ENCODE results near the gene MSANTD3. TPM values are rescaled to one million over a fixed set of nuclear protein-coding genes. Genes with fewer than 3 reads are reported as not detected.

The MSANTD3 gene
- total RNA-seq, 2 experiments from 2014 or later: 14.8 to 15.9 TPM

- peaks cover 14% of the 10 kb centered on the region for H3K36me3 Mint-ChIP-seq (ENCODE audit: low read depth)
- H3K27ac Mint-ChIP-seq: no peak overlapping the region
- peaks cover 7% of the 10 kb centered on the region for H3K4me1 Mint-ChIP-seq (ENCODE audit: low read depth)
- DNase-seq (no peak), ATAC-seq (no peak)
- no peaks in the 10 kb centered on the region for H3K27me3 Mint-ChIP-seq (ENCODE audit: low read depth)
- ChIA-PET CTCF (interaction anchor here (0.8 to 1.6 kb wide), 2 partner anchors 9 to 20 kb away, joined by 3 to 6 read pairs; partner anchors contain the start of gene MSANTD3), POLR2A (interaction anchor here (0.5 kb wide), 1 partner anchor 36 kb away, joined by 3 read pairs; no protein-coding TSS in a partner anchor)
- no peak overlapping the region for H3K4me3 Mint-ChIP-seq
- no peaks in the 10 kb centered on the region for H3K9me3 Mint-ChIP-seq (ENCODE audit: insufficient read depth)
Observed at GRCh38 chr9:100447041-100447440, 20.1 kb downstream of the MSANTD3 start.

GRCh38 chr9:100448266-100448665, 21.3 kb downstream of the MSANTD3 start:
- ATAC-seq (no peak), DNase-seq (no peak)
- H3K36me3 Mint-ChIP-seq (ENCODE audit: low read depth): peaks cover 18% of the 10 kb centered on the region
- no peak overlapping the region for H3K27ac Mint-ChIP-seq
- peaks cover 7% of the 10 kb centered on the region for H3K4me1 Mint-ChIP-seq (ENCODE audit: low read depth)
- no peaks in the 10 kb centered on the region for H3K27me3 Mint-ChIP-seq (ENCODE audit: low read depth)
- ChIA-PET POLR2A (no interaction called here), CTCF (interaction anchor here (1.6 kb wide), 1 partner anchor 10 kb away, joined by 6 read pairs; no protein-coding TSS in a partner anchor)
- H3K4me3 Mint-ChIP-seq: no peak overlapping the region
- no peaks in the 10 kb centered on the region for H3K9me3 Mint-ChIP-seq (ENCODE audit: insufficient read depth)

GRCh38 chr9:100449420-100449819, 22.5 kb downstream of the MSANTD3 start:
- Mint-ChIP-seq H3K9me3 (ENCODE audit: insufficient read depth) (no peaks in the 10 kb centered on the region), H3K36me3 (ENCODE audit: low read depth) (peaks cover 18% of the 10 kb centered on the region), H3K4me1 (ENCODE audit: low read depth) (peaks cover 5% of the 10 kb centered on the region), H3K4me3 (no peak overlapping the region), H3K27ac (no peak overlapping the region), H3K27me3 (ENCODE audit: low read depth) (no peaks in the 10 kb centered on the region)
- POLR2A ChIA-PET: no interaction called here
- CTCF ChIA-PET: interaction anchor here (0.8 to 1.5 kb wide), 2 partner anchors 8 to 12 kb away, joined by 3 to 4 read pairs; no protein-coding TSS in a partner anchor
- ATAC-seq: no peak
- DNase-seq: no peak

GRCh38 chr9:100452894-100453293, 26.0 kb downstream of the MSANTD3 start:
- Mint-ChIP-seq H3K4me3 (no peak overlapping the region), H3K27me3 (ENCODE audit: low read depth) (no peaks in the 10 kb centered on the region), H3K36me3 (ENCODE audit: low read depth) (peaks cover 18% of the 10 kb centered on the region), H3K27ac (no peak overlapping the region), H3K4me1 (ENCODE audit: low read depth) (no peaks in the 10 kb centered on the region), H3K9me3 (ENCODE audit: insufficient read depth) (no peaks in the 10 kb centered on the region)
- POLR2A ChIA-PET: no interaction called here
- DNase-seq (no peak), ATAC-seq (no peak)
- CTCF ChIA-PET: no interaction called here

GRCh38 chr9:100455470-100455869, 28.5 kb downstream of the MSANTD3 start:
- no peak for DNase-seq
- H3K9me3 Mint-ChIP-seq (ENCODE audit: insufficient read depth): no peaks in the 10 kb centered on the region
- no peak overlapping the region for H3K27ac Mint-ChIP-seq
- peaks cover 13% of the 10 kb centered on the region for H3K36me3 Mint-ChIP-seq (ENCODE audit: low read depth)
- H3K4me3 Mint-ChIP-seq: no peak overlapping the region
- H3K4me1 Mint-ChIP-seq (ENCODE audit: low read depth): no peaks in the 10 kb centered on the region
- CTCF ChIA-PET: no interaction called here
- POLR2A ChIA-PET: no interaction called here
- ATAC-seq: no peak
- H3K27me3 Mint-ChIP-seq (ENCODE audit: low read depth): peaks cover 8% of the 10 kb centered on the region

GRCh38 chr9:100457517-100457916, 30.6 kb downstream of the MSANTD3 start:
- no peaks in the 10 kb centered on the region for H3K4me1 Mint-ChIP-seq (ENCODE audit: low read depth)
- peaks cover 8% of the 10 kb centered on the region for H3K27me3 Mint-ChIP-seq (ENCODE audit: low read depth)
- peaks cover 2% of the 10 kb centered on the region for H3K36me3 Mint-ChIP-seq (ENCODE audit: low read depth)
- no peak overlapping the region for H3K27ac Mint-ChIP-seq
- ChIA-PET POLR2A (no interaction called here), CTCF (no interaction called here)
- no peak overlapping the region for H3K4me3 Mint-ChIP-seq
- DNase-seq (no peak), ATAC-seq (no peak)
- H3K9me3 Mint-ChIP-seq (ENCODE audit: insufficient read depth): no peaks in the 10 kb centered on the region

- H3K9me3 Mint-ChIP-seq (ENCODE audit: insufficient read depth): no peaks in the 10 kb centered on the region
Observed at GRCh38 chr9:100459963-100460362, 33.0 kb downstream of the MSANTD3 start.

GRCh38 chr9:100465274-100465673, 38.3 kb downstream of the MSANTD3 start:
- ChIA-PET POLR2A (no interaction called here), CTCF (interaction anchor here (2.0 kb wide), 1 partner anchor 136 kb away, joined by 5 read pairs; no protein-coding TSS in a partner anchor)
- no peak for DNase-seq
- Mint-ChIP-seq H3K36me3 (ENCODE audit: low read depth) (no peaks in the 10 kb centered on the region), H3K27me3 (ENCODE audit: low read depth) (peaks cover 12% of the 10 kb centered on the region), H3K4me1 (ENCODE audit: low read depth) (no peaks in the 10 kb centered on the region), H3K9me3 (ENCODE audit: insufficient read depth) (no peaks in the 10 kb centered on the region), H3K4me3 (no peak overlapping the region), H3K27ac (no peak overlapping the region)
- no peak for ATAC-seq

More at GRCh38 chr9:100459963-100460362, 33.0 kb downstream of the MSANTD3 start:
- no peaks in the 10 kb centered on the region for H3K4me1 Mint-ChIP-seq (ENCODE audit: low read depth)
- no peak overlapping the region for H3K4me3 Mint-ChIP-seq
- POLR2A ChIA-PET: no interaction called here
- H3K27ac Mint-ChIP-seq: no peak overlapping the region
- peaks cover 16% of the 10 kb centered on the region for H3K27me3 Mint-ChIP-seq (ENCODE audit: low read depth)
- ATAC-seq (no peak), DNase-seq (no peak)
- CTCF ChIA-PET: interaction anchor here (0.9 to 1.2 kb wide), 3 partner anchors 9 to 22 kb away, joined by 3 to 5 read pairs (median 4); no protein-coding TSS in a partner anchor
- H3K36me3 Mint-ChIP-seq (ENCODE audit: low read depth): no peaks in the 10 kb centered on the region

- no peaks in the 10 kb centered on the region for H3K36me3 Mint-ChIP-seq (ENCODE audit: low read depth)
- ChIA-PET POLR2A (no interaction called here), CTCF (interaction anchor here (1.2 to 2.0 kb wide), 2 partner anchors 40 to 136 kb away, joined by 4 to 5 read pairs; no protein-coding TSS in a partner anchor)
- no peak overlapping the region for H3K27ac Mint-ChIP-seq
- ATAC-seq (no peak), DNase-seq (no peak)
- peaks cover 14% of the 10 kb centered on the region for H3K27me3 Mint-ChIP-seq (ENCODE audit: low read depth)
- H3K4me1 Mint-ChIP-seq (ENCODE audit: low read depth): no peaks in the 10 kb centered on the region
- no peak overlapping the region for H3K4me3 Mint-ChIP-seq
- H3K9me3 Mint-ChIP-seq (ENCODE audit: insufficient read depth): no peaks in the 10 kb centered on the region
Observed at GRCh38 chr9:100465761-100466160, 38.8 kb downstream of the MSANTD3 start.

- no peak overlapping the region for H3K4me3 Mint-ChIP-seq
- H3K36me3 Mint-ChIP-seq (ENCODE audit: low read depth): no peaks in the 10 kb centered on the region
- H3K9me3 Mint-ChIP-seq (ENCODE audit: insufficient read depth): no peaks in the 10 kb centered on the region
- POLR2A ChIA-PET: interaction anchor here (0.5 to 0.6 kb wide), 2 partner anchors 120 to 751 kb away, joined by 3 read pairs; no protein-coding TSS in a partner anchor
- H3K27me3 Mint-ChIP-seq (ENCODE audit: low read depth): peaks cover 15% of the 10 kb centered on the region
- no peaks in the 10 kb centered on the region for H3K4me1 Mint-ChIP-seq (ENCODE audit: low read depth)
- DNase-seq (no peak), ATAC-seq (no peak)
- CTCF ChIA-PET: interaction anchor here (0.6 to 2.0 kb wide), 3 partner anchors 40 to 135 kb away, joined by 3 to 5 read pairs (median 4); no protein-coding TSS in a partner anchor
- no peak overlapping the region for H3K27ac Mint-ChIP-seq
Observed at GRCh38 chr9:100466171-100466828, 39.4 kb downstream of the MSANTD3 start.

GRCh38 chr9:100466829-100467221, 39.9 kb downstream of the MSANTD3 start:
- ChIA-PET CTCF (interaction anchor here (0.6 to 1.2 kb wide), 2 partner anchors 39 to 125 kb away, joined by 3 to 4 read pairs; no protein-coding TSS in a partner anchor), POLR2A (interaction anchor here (0.5 to 0.6 kb wide), 2 partner anchors 119 to 752 kb away, joined by 3 read pairs; no protein-coding TSS in a partner anchor)
- no peak for DNase-seq
- no peak for ATAC-seq
- H3K27ac Mint-ChIP-seq: no peak overlapping the region
- no peaks in the 10 kb centered on the region for H3K4me1 Mint-ChIP-seq (ENCODE audit: low read depth)
- no peaks in the 10 kb centered on the region for H3K36me3 Mint-ChIP-seq (ENCODE audit: low read depth)
- no peak overlapping the region for H3K4me3 Mint-ChIP-seq
- H3K9me3 Mint-ChIP-seq (ENCODE audit: insufficient read depth): no peaks in the 10 kb centered on the region
- peaks cover 20% of the 10 kb centered on the region for H3K27me3 Mint-ChIP-seq (ENCODE audit: low read depth)

- CTCF ChIA-PET: no interaction called here
- H3K4me1 Mint-ChIP-seq (ENCODE audit: low read depth): no peaks in the 10 kb centered on the region
- H3K27me3 Mint-ChIP-seq (ENCODE audit: low read depth): peaks cover 28% of the 10 kb centered on the region
- no peaks in the 10 kb centered on the region for H3K36me3 Mint-ChIP-seq (ENCODE audit: low read depth)
- DNase-seq (no peak), ATAC-seq (no peak)
- no peaks in the 10 kb centered on the region for H3K9me3 Mint-ChIP-seq (ENCODE audit: insufficient read depth)
- no peak overlapping the region for H3K4me3 Mint-ChIP-seq
- POLR2A ChIA-PET: no interaction called here
- H3K27ac Mint-ChIP-seq: no peak overlapping the region
Observed at GRCh38 chr9:100468041-100468440, 41.1 kb downstream of the MSANTD3 start.

Data from activated CD8-positive, alpha-beta T cell treated with anti-CD3 and anti-CD28 coated beads, Interleukin-2, amount 10 ng/mL, durations not matched to agents 7 days and 5 days (primary cell).